ENCODE measurements around the gene MCCC2. TPM values are rescaled to one million over a fixed set of nuclear protein-coding genes. Genes with fewer than 3 reads are reported as not detected.

MCCC2 gene
- total RNA-seq, 8 experiments from 2014 or later: 5.3 to 56.8 (median 15.1) TPM

GRCh38 chr5:71693828-71694427 lies 106.8 kb downstream of the MCCC2 start:
- Histone ChIP-seq H3K4me3 (no peak overlapping the region), H3K4me1 (replicated peaks in 1 of 2) (peaks cover 0 to 11% of the 10 kb centered on the region in 2 donors), H3K27ac (no peak overlapping the region)
- WGBS, 10 experiments: 0 to 100% (median 16%) methylated on average over 1 to 7 of the region's 7 CpGs
- in situ Hi-C loops (cut with MboI; ENCODE audit: low pct_unique_long_range_greater_than_20kb in 2 of 9, low sequenced_read_pairs in 9 of 9, unreplicated experiment in 9 of 9): no loop called here
- peak in 5 of 8 experiments; percentile 36 to 98 (median 77) for ATAC-seq (replicated peaks in 6 of 8)

DNA sequence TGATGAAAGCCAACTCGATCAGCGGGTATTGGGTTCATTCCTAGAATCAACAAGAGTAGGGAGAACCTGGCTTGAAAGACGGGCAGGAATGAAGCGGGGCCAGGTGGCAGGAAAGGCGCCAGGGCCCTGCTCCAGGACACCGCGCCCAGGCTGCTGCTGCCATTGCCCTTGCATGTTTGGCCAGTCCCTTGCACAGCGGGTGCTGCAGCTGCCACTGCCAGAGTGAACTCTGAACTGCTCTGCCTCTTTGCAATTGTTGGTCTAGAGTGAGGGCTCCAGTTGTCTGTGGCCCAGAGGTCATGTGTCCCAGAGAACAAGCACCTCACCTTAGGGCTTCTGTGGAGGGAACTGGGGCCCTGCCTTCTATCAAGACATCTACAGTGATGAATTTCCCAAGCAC lies 107.9 kb downstream of the MCCC2 start:
- no peak overlapping the region for H3K27ac ChIP-seq
- ATAC-seq (replicated peaks in 6 of 8): no peak
- in situ Hi-C loops (cut with MboI; ENCODE audit: low pct_unique_long_range_greater_than_20kb in 2 of 9, low sequenced_read_pairs in 9 of 9, unreplicated experiment in 9 of 9): no loop called here

GRCh38 chr5:71695595-71695994 lies 108.5 kb downstream of the MCCC2 start:
- Histone ChIP-seq H3K4me1 (replicated peaks in 1 of 2) (peaks cover 0 to 11% of the 10 kb centered on the region in 2 donors), H3K27ac (no peak overlapping the region), H3K4me3 (no peak overlapping the region)
- ATAC-seq (replicated peaks in 6 of 8): peak in 1 of 8 experiments; percentile 27
- in situ Hi-C loops (cut with MboI; ENCODE audit: low pct_unique_long_range_greater_than_20kb in 2 of 9, low sequenced_read_pairs in 9 of 9, unreplicated experiment in 9 of 9): no loop called here

More for the DNA sequence above, 107.9 kb downstream of the MCCC2 start:
- H3K4me3 ChIP-seq: no peak overlapping the region
- peaks cover 0 to 11% of the 10 kb centered on the region in 2 donors for H3K4me1 ChIP-seq (replicated peaks in 1 of 2)
- WGBS, 10 experiments: 64 to 100% (median 93%) methylated on average over 1 to 7 of the region's 8 CpGs; no CpG with 5 or more reads in 3 of the 10 experiments

DNA sequence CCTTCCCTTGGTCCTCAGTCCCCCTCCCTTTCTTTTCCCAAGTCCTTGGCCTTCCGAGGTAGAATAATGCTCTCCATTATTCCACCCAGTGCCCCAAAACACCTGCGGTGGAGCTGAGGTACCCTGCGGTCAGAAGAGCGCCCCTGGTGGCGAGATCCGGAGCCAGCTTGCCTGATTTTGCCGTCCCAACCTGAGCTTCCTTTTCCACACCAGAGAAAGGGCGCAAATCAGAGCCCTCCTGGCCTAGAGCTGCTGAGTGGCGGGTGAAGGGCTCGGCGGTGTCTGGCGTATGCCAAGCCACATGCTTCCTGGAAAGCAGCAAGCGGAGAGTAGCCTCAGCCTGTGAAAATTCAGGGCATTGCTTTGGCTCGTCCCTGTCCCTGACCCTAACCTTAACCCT lies 110.8 kb downstream of the MCCC2 start:
- WGBS, 10 experiments: 20 to 83% (median 81%) methylated on average over 1 to 3 of the region's 14 CpGs; no CpG with 5 or more reads in 6 of the 10 experiments
- Histone ChIP-seq H3K27ac (no peak overlapping the region), H3K4me3 (no peak overlapping the region), H3K4me1 (replicated peaks in 1 of 2) (peaks cover 0 to 11% of the 10 kb centered on the region in 2 donors)
- in situ Hi-C loops (cut with MboI; ENCODE audit: low pct_unique_long_range_greater_than_20kb in 2 of 9, low sequenced_read_pairs in 9 of 9, unreplicated experiment in 9 of 9): no loop called here
- ATAC-seq (replicated peaks in 6 of 8): no peak

- no peak overlapping the region for H3K4me3 ChIP-seq
- in situ Hi-C loops (cut with MboI; ENCODE audit: low pct_unique_long_range_greater_than_20kb in 2 of 9, low sequenced_read_pairs in 9 of 9, unreplicated experiment in 9 of 9): no loop called here
- H3K4me1 ChIP-seq (replicated peaks in 1 of 2): peaks cover 0 to 3% of the 10 kb centered on the region in 2 donors
- 35 to 100% (median 78%) methylated on average over 1 to 2 of the region's 2 CpGs for WGBS, 10 experiments
- ATAC-seq (replicated peaks in 6 of 8): no peak
- no peak overlapping the region for H3K27ac ChIP-seq
Measured at GRCh38 chr5:71699233-71699632, 112.1 kb downstream of the MCCC2 start.

GRCh38 chr5:71699751-71700150 lies 112.6 kb downstream of the MCCC2 start:
- in situ Hi-C loops (cut with MboI; ENCODE audit: low pct_unique_long_range_greater_than_20kb in 2 of 9, low sequenced_read_pairs in 9 of 9, unreplicated experiment in 9 of 9): no loop called here
- 31 to 100% (median 88%) methylated on average over 1 to 2 of the region's 2 CpGs; no CpG with 5 or more reads in 1 of the 10 experiments for WGBS, 10 experiments
- peak in 1 of 8 experiments; percentile 30 for ATAC-seq (replicated peaks in 6 of 8)
- no peaks in the 10 kb centered on the region for H3K4me1 ChIP-seq (replicated peaks in 1 of 2)
- H3K4me3 ChIP-seq: no peak overlapping the region
- no peak overlapping the region for H3K27ac ChIP-seq

- in situ Hi-C loops (cut with MboI; ENCODE audit: low pct_unique_long_range_greater_than_20kb in 2 of 9, low sequenced_read_pairs in 9 of 9, unreplicated experiment in 9 of 9): no loop called here
- H3K27ac ChIP-seq: no peak overlapping the region
- H3K4me1 ChIP-seq (replicated peaks in 1 of 2): no peaks in the 10 kb centered on the region
- no peak for ATAC-seq (replicated peaks in 6 of 8)
- H3K4me3 ChIP-seq: no peak overlapping the region
Measured at GRCh38 chr5:71700803-71701202, 113.7 kb downstream of the MCCC2 start.

GRCh38 chr5:71701407-71701806 lies 114.3 kb downstream of the MCCC2 start:
- Histone ChIP-seq H3K4me1 (replicated peaks in 1 of 2) (no peaks in the 10 kb centered on the region), H3K4me3 (no peak overlapping the region), H3K27ac (no peak overlapping the region)
- ATAC-seq (replicated peaks in 6 of 8): no peak
- in situ Hi-C loops (cut with MboI; ENCODE audit: low pct_unique_long_range_greater_than_20kb in 2 of 9, low sequenced_read_pairs in 9 of 9, unreplicated experiment in 9 of 9): no loop called here
- 33 to 72% (median 48%) methylated on average over 1 to 3 of the region's 3 CpGs; no CpG with 5 or more reads in 5 of the 10 experiments for WGBS, 10 experiments

GRCh38 chr5:71703941-71704340 lies 116.8 kb downstream of the MCCC2 start:
- Histone ChIP-seq H3K27ac (no peak overlapping the region), H3K4me1 (replicated peaks in 1 of 2) (no peaks in the 10 kb centered on the region), H3K4me3 (no peak overlapping the region)
- in situ Hi-C loops (cut with MboI; ENCODE audit: low pct_unique_long_range_greater_than_20kb in 2 of 9, low sequenced_read_pairs in 9 of 9, unreplicated experiment in 9 of 9): no loop called here
- peak in 3 of 8 experiments; percentile 36 to 49 (median 49) for ATAC-seq (replicated peaks in 6 of 8)
- WGBS, 10 experiments: 0 to 35% (median 10%) methylated on average over 1 to 4 of the region's 4 CpGs; no CpG with 5 or more reads in 2 of the 10 experiments

GRCh38 chr5:71705421-71705820 lies 118.3 kb downstream of the MCCC2 start:
- no peaks in the 10 kb centered on the region for H3K4me1 ChIP-seq (replicated peaks in 1 of 2)
- H3K4me3 ChIP-seq: no peak overlapping the region
- WGBS, 10 experiments: 7 to 100% (median 83%) methylated on average over 1 to 4 of the region's 5 CpGs; no CpG with 5 or more reads in 2 of the 10 experiments
- no peak for ATAC-seq (replicated peaks in 6 of 8)
- no peak overlapping the region for H3K27ac ChIP-seq
- in situ Hi-C loops (cut with MboI; ENCODE audit: low pct_unique_long_range_greater_than_20kb in 2 of 9, low sequenced_read_pairs in 9 of 9, unreplicated experiment in 9 of 9): no loop called here

GRCh38 chr5:71706906-71707305 lies 119.8 kb downstream of the MCCC2 start:
- no peaks in the 10 kb centered on the region for H3K4me1 ChIP-seq (replicated peaks in 1 of 2)
- 13 to 92% (median 70%) methylated on average over 1 to 3 of the region's 3 CpGs; no CpG with 5 or more reads in 1 of the 10 experiments for WGBS, 10 experiments
- in situ Hi-C loops (cut with MboI; ENCODE audit: low pct_unique_long_range_greater_than_20kb in 2 of 9, low sequenced_read_pairs in 9 of 9, unreplicated experiment in 9 of 9): no loop called here
- no peak overlapping the region for H3K4me3 ChIP-seq
- no peak overlapping the region for H3K27ac ChIP-seq
- ATAC-seq (replicated peaks in 6 of 8): no peak

Other genes with a start within 250 kb of the MCCC2 start
- gene BDP1, start 131.7 kb upstream of the MCCC2 start, total RNA-seq: 10 to 100 TPM; 16.5 to 42.3 (median 25.1) TPM
- under 1 TPM in 1 of 8 experiments, not detected in 7; 0.29 TPM for gene CARTPT, start 131.9 kb downstream of the MCCC2 start, total RNA-seq

All from motor neuron (in vitro differentiated cells).